OCI-LY7 (cell line): ENCODE data around the gene RNF11. TPM values are rescaled to one million over a fixed set of nuclear protein-coding genes. Genes with fewer than 3 reads are reported as not detected.
A peak's percentile ranks its signal among the peaks of the same experiment; 100 is the strongest.
"Not testable (repeated sequence)": the region's sequence is repeated elsewhere in the genome, so short reads cannot be mapped to it uniquely, and the experiment has no call there.

Source experiments
- BruUV-seq: library from RNA; stranded (reverse); fragments of 400-500 nt; replicated peaks from 2 replicates; lab custom pipeline; 2021; lab: Mats Ljungman, UMichigan
- CTCF ChIA-PET: fragments of 300-600 bp; sonication (Branson Sonifier 250); formaldehyde crosslinking; loops from one replicate; lab custom pipeline; 2022; ENCODE audit warnings: antibody characterized with exemption; ENCODE audit not compliant: unreplicated experiment; lab: Charles Lee
- POLR2A ChIA-PET: fragments of 300-600 bp; sonication (Branson Sonifier 250); formaldehyde crosslinking; loops from one replicate; lab custom pipeline; 2022; ENCODE audit warnings: antibody characterized with exemption; lab: Charles Lee
- DNase-seq: peaks from one replicate; pipeline ENCODE4 v3.0.0-alpha.2; 2015; ENCODE audit warnings: low spot score
- H2AFZ ChIP-seq: fragments of 200-600 bp; sonication (generic), shearing (Covaris generic); 2 replicates; pipeline ENCODE4 v1.6.1; 2014; ENCODE audit warnings: mild to moderate bottlenecking, antibody characterized with exemption, low read length, moderate library complexity
- H3K27ac ChIP-seq: fragments of 200-600 bp; sonication (generic); 2 replicates; pipeline ENCODE4 v1.5.1; 2014; ENCODE audit warnings: mixed run types, low read depth, mild to moderate bottlenecking, moderate library complexity, low read length, inconsistent platforms; ENCODE audit not compliant: poor library complexity, severe bottlenecking
- H3K36me3 ChIP-seq: fragments of 200-600 bp; sonication (generic); 2 replicates; pipeline ENCODE4 v1.6.1; 2014; ENCODE audit warnings: mild to moderate bottlenecking, antibody characterized with exemption, low read length, moderate library complexity, mixed read lengths; ENCODE audit not compliant: insufficient read depth
- H3K4me1 ChIP-seq: fragments of 200-600 bp; sonication (generic); 2 replicates; pipeline ENCODE4 v1.5.1; 2014; ENCODE audit warnings: mild to moderate bottlenecking, low read length; ENCODE audit not compliant: insufficient read depth, poor library complexity, severe bottlenecking
- H3K4me2 ChIP-seq: fragments of 200-600 bp; sonication (generic); 2 replicates; pipeline ENCODE4 v1.6.1; 2014; ENCODE audit warnings: mild to moderate bottlenecking, low read length
- H3K4me3 ChIP-seq: fragments of 200-600 bp; sonication (generic); 2 replicates; pipeline ENCODE4 v1.5.1; 2014; ENCODE audit warnings: mild to moderate bottlenecking, low read depth, low read length; ENCODE audit not compliant: poor library complexity, severe bottlenecking
- H3K79me2 ChIP-seq: fragments of 200-600 bp; sonication (generic); 2 replicates; pipeline ENCODE4 v1.6.1; 2016; ENCODE audit warnings: low read depth, mild to moderate bottlenecking, low read length, moderate library complexity, mixed read lengths; ENCODE audit not compliant: insufficient read depth
- H3K9me2 ChIP-seq: fragments of 200-600 bp; sonication (generic); 2 replicates; pipeline ENCODE4 v1.6.1; 2016; ENCODE audit warnings: mild to moderate bottlenecking, low read length, mixed read lengths; ENCODE audit not compliant: insufficient read depth
- H3K9me3 ChIP-seq: fragments of 200-600 bp; sonication (generic); 2 replicates; pipeline ENCODE4 v1.6.1; 2014; ENCODE audit warnings: mild to moderate bottlenecking, mixed run types, low read length, mixed read lengths
- H4K20me1 ChIP-seq: fragments of 200-600 bp; sonication (generic); 2 replicates; pipeline ENCODE4 v1.6.1; 2014; ENCODE audit warnings: mild to moderate bottlenecking, antibody characterized with exemption, low read length, moderate library complexity, mixed read lengths; ENCODE audit not compliant: insufficient read depth
- CTCF ChIP-seq: fragments of 200-600 bp; sonication (generic); conservative IDR thresholded peaks from 2 replicates; pipeline ENCODE4 v1.5.1; 2014; ENCODE audit warnings: mild to moderate bottlenecking, antibody characterized with exemption, low read length, moderate library complexity, mixed read lengths
- EZH2phosphoT487 ChIP-seq: fragments of 200-600 bp; sonication (generic); IDR thresholded peaks from 2 replicates; pipeline ENCODE4 v1.6.1; 2018; ENCODE audit warnings: low read depth, borderline replicate concordance, mild to moderate bottlenecking, mixed run types, antibody characterized with exemption, low read length, moderate library complexity, mixed read lengths
- intact Hi-C: fragments of 100-400 bp; cut with micrococcal nuclease; formaldehyde crosslinking; loops from one replicate; pipeline ENCODE4 v1.10.0; 2022; ENCODE audit not compliant: unreplicated experiment
- total RNA-seq, 2 experiments: library from RNA; depleted of rRNA in 1 of 2; stranded (reverse); fragments of >200 nt in 1 of 2; shearing (Covaris generic) in 1 of 2; gene quantifications; 2 replicates each; pipeline ENCODE4 v1.2.3, GENCODE V29; 2014 to 2022

Gene RNF11
- total RNA-seq, 2 experiments from 2014 or later: 1.5 to 4.8 TPM

GRCh38 chr1:51217101-51217500 lies 19.0 kb upstream of the RNF11 start:
- ChIA-PET CTCF (no interaction called here), POLR2A (interaction anchor here (0.7 to 0.8 kb wide), 2 partner anchors 76 to 103 kb away, joined by 3 to 5 read pairs; no protein-coding TSS in a partner anchor)
- Histone ChIP-seq H3K4me1 (no peaks in the 10 kb centered on the region), H3K9me3 (no peaks in the 10 kb centered on the region), H3K4me3 (no peak overlapping the region), H2AFZ (no peak overlapping the region), H3K27ac (no peak overlapping the region), H3K4me2 (no peak overlapping the region), H4K20me1 (no peaks in the 10 kb centered on the region), H3K9me2 (no peaks in the 10 kb centered on the region), H3K79me2 (no peaks in the 10 kb centered on the region), H3K36me3 (no peaks in the 10 kb centered on the region)
- no peak for DNase-seq
- BruUV-seq: no TSS peak
- intact Hi-C loops: no loop called here
- no peak for TF ChIP-seq CTCF
- TF ChIP-seq EZH2phosphoT487: no peak

DNA sequence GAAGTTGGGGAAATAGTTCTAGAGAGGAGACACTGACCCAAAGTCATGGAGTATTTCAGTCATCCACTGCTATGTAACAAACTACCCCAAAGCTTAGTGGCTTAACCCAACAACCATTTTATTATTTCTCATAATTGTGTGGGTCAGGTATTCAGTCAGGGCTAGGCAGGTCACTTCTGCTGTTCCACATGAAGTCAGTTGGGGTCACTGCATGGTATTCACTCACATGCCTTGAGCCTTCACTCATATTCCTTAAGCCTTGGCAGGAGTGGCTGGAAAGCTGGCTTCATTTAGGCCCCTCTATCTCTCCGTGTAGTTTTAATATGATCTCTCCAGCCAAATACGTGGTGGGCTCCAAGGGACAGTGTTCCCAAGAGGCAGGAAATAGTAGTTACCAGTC lies 17.5 kb upstream of the RNF11 start:
- Histone ChIP-seq H3K79me2 (no peaks in the 10 kb centered on the region), H3K27ac (no peak overlapping the region), H3K9me2 (no peaks in the 10 kb centered on the region), H3K36me3 (no peaks in the 10 kb centered on the region), H2AFZ (no peak overlapping the region), H3K4me1 (no peaks in the 10 kb centered on the region), H3K4me2 (no peak overlapping the region), H3K9me3 (no peaks in the 10 kb centered on the region), H4K20me1 (no peaks in the 10 kb centered on the region), H3K4me3 (no peak overlapping the region)
- ChIA-PET POLR2A (interaction anchor here (0.7 kb wide), 2 partner anchors 858 to 920 kb away, joined by 5 read pairs; no protein-coding TSS in a partner anchor), CTCF (no interaction called here)
- DNase-seq: no peak
- intact Hi-C loops: no loop called here
- TF ChIP-seq CTCF (0 out of 2 replicates have a peak, but pooled peaks have one; percentile 13), EZH2phosphoT487 (no peak)
- BruUV-seq: no TSS peak

DNA sequence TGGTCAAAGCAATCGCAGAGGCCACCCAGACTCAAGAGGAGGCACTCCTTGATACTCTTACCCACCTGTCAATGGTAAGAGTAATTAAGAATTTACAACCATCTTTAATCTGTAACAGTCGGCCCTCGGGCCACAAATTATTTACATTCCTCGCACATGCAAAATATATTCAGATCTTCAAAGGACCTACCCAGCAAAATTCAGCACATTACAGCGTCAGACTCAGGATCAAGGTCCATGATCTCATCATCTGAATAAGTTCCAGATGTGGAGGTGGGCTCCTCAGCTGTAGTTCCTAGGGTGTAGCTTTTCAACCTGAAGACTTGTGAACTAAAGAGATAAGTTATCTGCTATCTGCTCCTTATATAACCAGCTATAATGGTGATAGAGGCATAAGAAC lies 17.1 kb upstream of the RNF11 start:
- Histone ChIP-seq H3K36me3 (no peaks in the 10 kb centered on the region), H3K4me2 (no peak overlapping the region), H3K4me1 (no peaks in the 10 kb centered on the region), H4K20me1 (no peaks in the 10 kb centered on the region), H3K27ac (no peak overlapping the region), H2AFZ (no peak overlapping the region), H3K4me3 (no peak overlapping the region), H3K79me2 (no peaks in the 10 kb centered on the region), H3K9me3 (no peaks in the 10 kb centered on the region), H3K9me2 (no peaks in the 10 kb centered on the region)
- ChIA-PET CTCF (no interaction called here), POLR2A (interaction anchor here (0.7 kb wide), 2 partner anchors 858 to 920 kb away, joined by 5 read pairs; no protein-coding TSS in a partner anchor)
- BruUV-seq: no TSS peak
- no peak for TF ChIP-seq EZH2phosphoT487
- TF ChIP-seq CTCF: no peak
- DNase-seq: no peak
- intact Hi-C loops: no loop called here

DNA sequence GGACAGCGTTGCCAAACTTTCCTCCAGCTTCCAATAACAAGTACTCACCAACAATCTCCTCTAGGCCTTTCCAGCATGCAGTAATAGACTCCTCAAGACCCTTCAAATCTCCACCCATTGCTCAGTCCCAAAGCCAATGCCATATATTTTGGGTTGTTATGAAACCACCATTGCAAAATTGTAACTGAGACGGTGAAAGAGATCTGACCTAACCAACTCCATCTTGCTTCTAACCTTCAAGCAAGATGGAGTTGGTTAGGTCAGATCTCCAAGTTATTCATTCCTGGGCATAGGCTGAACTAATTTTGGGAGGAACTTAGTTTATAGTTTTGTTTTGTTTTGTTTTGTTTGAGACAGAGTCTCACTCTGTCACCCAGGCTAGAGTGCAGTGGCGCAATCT lies 14.5 kb upstream of the RNF11 start:
- H3K4me1 ChIP-seq, CTCF ChIA-PET, H3K79me2 ChIP-seq, POLR2A ChIA-PET, H3K36me3 ChIP-seq, H3K9me2 ChIP-seq, BruUV-seq, H3K27ac ChIP-seq, H4K20me1 ChIP-seq, DNase-seq, H3K4me2 ChIP-seq, H3K4me3 ChIP-seq, H2AFZ ChIP-seq, intact Hi-C loops, H3K9me3 ChIP-seq: not testable (repeated sequence)
